ENCODE results near the gene HS3ST6.

HS3ST6 gene

DNA sequence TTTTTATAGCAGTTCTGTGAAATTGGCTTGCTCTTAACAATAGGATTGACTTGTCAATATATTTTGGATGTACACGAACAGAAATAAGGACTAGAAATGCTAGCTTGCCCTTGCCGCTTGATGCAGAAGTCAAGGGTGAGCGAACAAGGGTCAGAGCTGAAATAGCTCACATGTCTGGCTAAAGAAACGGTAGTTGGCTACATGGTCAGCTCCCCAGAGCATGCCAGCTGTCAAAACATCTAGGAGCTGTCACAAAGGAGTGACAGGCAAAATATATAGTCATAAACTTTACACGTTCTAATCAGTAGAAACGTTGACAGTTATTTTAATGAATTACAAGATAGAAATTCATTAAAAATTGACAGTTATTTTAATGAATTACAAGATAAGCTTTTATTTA, 43.4 kb downstream of the HS3ST6 start:
- DNase-seq: no peak

- peak; percentile 41 for DNase-seq
These were observed 46.1 kb downstream of the HS3ST6 start, which contains the start of gene MEIOB for GRCh38 chr16:1871974-1872635. MEIOB (minus strand) TSS chr16:1872164; CDS start chr16:1868175, 3,989 bp downstream.

- DNase-seq: no peak
These were observed 47.7 kb downstream of the HS3ST6 start for GRCh38 chr16:1870365-1871082.

DNA sequence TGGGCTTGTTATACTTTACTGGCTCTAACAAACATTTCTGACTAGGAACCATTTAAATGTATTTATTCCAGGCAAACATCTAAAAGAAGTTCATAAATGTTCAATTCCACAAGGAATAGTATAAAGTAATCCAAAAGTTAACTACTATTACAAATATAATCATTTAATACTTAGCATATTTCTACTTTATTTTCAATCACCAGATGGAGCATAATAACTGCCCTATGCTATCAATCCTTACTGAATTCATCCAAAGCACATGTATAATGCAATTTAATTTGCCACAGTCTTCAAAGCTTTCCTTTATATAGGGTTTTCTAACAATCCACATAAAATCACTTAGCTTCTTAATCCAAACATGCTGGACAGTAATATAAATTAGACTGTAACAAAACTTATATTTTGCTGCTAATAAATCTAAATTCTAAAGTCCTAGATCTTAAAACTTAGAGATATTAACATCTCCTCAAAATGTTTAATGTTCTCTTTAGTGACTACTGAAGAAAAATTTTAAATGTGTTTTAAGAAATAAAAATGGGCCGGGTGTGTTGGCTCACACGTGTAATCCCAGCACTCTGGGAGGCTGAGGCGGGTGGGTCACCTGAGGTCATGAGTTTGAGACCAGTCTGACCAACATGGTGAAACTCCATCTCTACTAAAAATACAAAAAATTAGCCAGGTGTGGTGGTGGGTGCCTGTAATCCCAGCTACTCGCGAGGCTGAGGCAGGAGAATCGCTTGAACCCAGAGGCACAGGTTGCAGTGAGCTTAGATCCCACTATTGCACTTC, 52.1 kb downstream of the HS3ST6 start:
- no peak for DNase-seq

DNA sequence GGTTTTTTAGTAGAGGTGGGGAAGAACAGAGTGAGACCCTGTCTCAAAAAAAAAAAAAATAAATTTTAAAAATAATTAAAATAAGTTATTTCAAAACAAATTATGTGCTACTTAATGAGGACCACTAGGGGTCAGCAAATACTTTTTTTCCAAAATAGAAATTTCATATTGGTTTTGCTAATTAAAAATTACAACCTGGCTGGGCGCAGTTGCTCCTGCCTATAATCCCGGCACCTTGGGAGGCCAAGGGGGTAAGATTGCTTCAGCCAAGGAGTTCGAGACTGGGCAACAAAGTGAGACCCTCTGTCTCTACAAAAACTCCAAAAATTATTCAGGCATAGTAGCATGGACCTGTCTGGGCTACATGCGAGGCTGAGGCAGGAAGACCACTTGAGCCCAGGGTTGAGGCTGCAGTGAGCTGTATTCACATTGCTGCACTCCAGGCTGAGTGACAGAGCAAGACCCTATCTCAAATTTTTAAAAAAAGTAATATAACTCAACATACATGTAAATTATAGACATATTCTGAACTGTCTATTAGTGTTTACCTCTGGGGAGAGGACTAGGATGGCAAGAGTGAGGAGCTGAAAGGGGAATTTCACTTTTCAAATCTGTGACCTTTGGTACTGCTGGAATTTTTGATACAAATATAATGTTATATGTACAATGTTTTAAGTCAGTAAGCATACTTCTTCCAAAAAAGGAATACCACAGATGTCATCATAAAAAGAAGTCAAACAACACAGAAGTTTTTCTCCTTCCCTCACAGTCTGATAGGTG, 54.3 kb downstream of the HS3ST6 start:
- DNase-seq: no peak

- no peak for DNase-seq
These were observed 55.8 kb downstream of the HS3ST6 start for GRCh38 chr16:1862394-1862793.

DNA sequence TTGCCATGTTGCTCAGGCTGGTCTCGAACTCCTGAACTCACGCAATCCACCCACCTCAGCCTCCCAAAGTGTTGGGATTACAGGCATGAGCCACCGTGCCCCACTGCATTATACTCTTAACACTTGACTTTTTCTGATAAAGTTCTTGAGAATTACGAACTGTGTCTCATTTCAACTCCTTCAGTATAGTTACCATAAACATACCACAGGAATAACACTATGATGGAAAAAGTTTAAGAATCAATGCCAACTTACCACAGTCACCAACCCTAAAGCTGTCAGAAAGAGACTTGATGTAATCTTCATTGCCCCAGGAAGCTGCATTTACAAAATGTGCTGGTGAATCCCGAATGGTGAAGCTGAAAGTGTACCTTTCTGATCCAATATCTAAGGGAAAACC, 56.5 kb downstream of the HS3ST6 start:
- no peak for DNase-seq

All from femur (tissue), 1 donor.